Measurements from ENCODE around the gene GTPBP3. TPM values are rescaled to one million over a fixed set of nuclear protein-coding genes. Genes with fewer than 3 reads are reported as not detected.

The GTPBP3 gene
- polyA plus RNA-seq, 3 donors from 2014 or later = 2.8 to 8.8 (median 3.1) TPM

GRCh38 chr19:17335575-17335974 lies 1.8 kb upstream of the GTPBP3 start:
- Mint-ChIP-seq H3K36me3 (peaks cover 0 to 3% (median 0%) of the 10 kb centered on the region in 3 donors), H3K4me3 (peak overlapping the region; percentile 36 to 97 (median 96)), H3K27me3 (ENCODE audit: low read depth in 3 of 3) (peaks cover 0 to 11% (median 11%) of the 10 kb centered on the region in 3 donors), H3K27ac (peak overlapping the region in 3 of 6 donors; percentile 69 to 92 (median 83)), H3K4me1 (peaks cover 32 to 40% of the 10 kb centered on the region in 2 donors), H3K9me3 (no peaks in the 10 kb centered on the region)
- DNase-seq = no peak

- Mint-ChIP-seq H3K36me3 (no peaks in the 10 kb centered on the region), H3K4me3 (peak overlapping the region; percentile 93 to 97 (median 95)), H3K27me3 (ENCODE audit: low read depth in 3 of 3) (peaks cover 0 to 11% (median 10%) of the 10 kb centered on the region in 3 donors), H3K27ac (peak overlapping the region; percentile 78 to 98 (median 94)), H3K9me3 (no peaks in the 10 kb centered on the region), H3K4me1 (peaks cover 32 to 34% of the 10 kb centered on the region in 2 donors)
- DNase-seq = no peak
These were observed 501 bp downstream of the GTPBP3 start for GRCh38 chr19:17337675-17338432.

- no peaks in the 10 kb centered on the region for H3K9me3 Mint-ChIP-seq
- peak overlapping the region; percentile 52 to 97 (median 94) for H3K4me3 Mint-ChIP-seq
- no peak overlapping the region for H3K27ac Mint-ChIP-seq
- DNase-seq = no peak
- no peaks in the 10 kb centered on the region for H3K36me3 Mint-ChIP-seq
- peaks cover 0 to 11% (median 10%) of the 10 kb centered on the region in 3 donors for H3K27me3 Mint-ChIP-seq (ENCODE audit: low read depth in 3 of 3)
- H3K4me1 Mint-ChIP-seq = peaks cover 30 to 31% of the 10 kb centered on the region in 2 donors
These were observed 1.2 kb downstream of the GTPBP3 start for GRCh38 chr19:17338433-17339078.

- no peaks in the 10 kb centered on the region for H3K36me3 Mint-ChIP-seq
- H3K27ac Mint-ChIP-seq = peak overlapping the region in 1 of 6 donors; percentile 79
- peak overlapping the region; percentile 48 to 97 (median 52) for H3K4me3 Mint-ChIP-seq
- H3K4me1 Mint-ChIP-seq = peaks cover 25% of the 10 kb centered on the region in 2 donors
- peaks cover 0 to 7% (median 7%) of the 10 kb centered on the region in 3 donors for H3K27me3 Mint-ChIP-seq (ENCODE audit: low read depth in 3 of 3)
- no peaks in the 10 kb centered on the region for H3K9me3 Mint-ChIP-seq
- no peak for DNase-seq
These were observed 1.9 kb downstream of the GTPBP3 start for GRCh38 chr19:17339088-17339741.

GRCh38 chr19:17340302-17340870 lies 3.0 kb downstream of the GTPBP3 start:
- H3K27ac Mint-ChIP-seq = no peak overlapping the region
- DNase-seq = no peak
- H3K4me3 Mint-ChIP-seq = no peak overlapping the region
- peaks cover 0 to 5% (median 2%) of the 10 kb centered on the region in 3 donors for H3K27me3 Mint-ChIP-seq (ENCODE audit: low read depth in 3 of 3)
- H3K36me3 Mint-ChIP-seq = no peaks in the 10 kb centered on the region
- H3K9me3 Mint-ChIP-seq = no peaks in the 10 kb centered on the region
- H3K4me1 Mint-ChIP-seq = peaks cover 16 to 18% of the 10 kb centered on the region in 2 donors

- Mint-ChIP-seq H3K4me1 (peaks cover 14 to 18% of the 10 kb centered on the region in 2 donors), H3K27me3 (ENCODE audit: low read depth in 3 of 3) (peaks cover 0 to 5% (median 2%) of the 10 kb centered on the region in 3 donors), H3K27ac (no peak overlapping the region), H3K9me3 (no peaks in the 10 kb centered on the region), H3K36me3 (no peaks in the 10 kb centered on the region), H3K4me3 (no peak overlapping the region)
- DNase-seq = no peak
These were observed 3.6 kb downstream of the GTPBP3 start for GRCh38 chr19:17340871-17341357.

- H3K4me3 Mint-ChIP-seq = no peak overlapping the region
- no peaks in the 10 kb centered on the region for H3K36me3 Mint-ChIP-seq
- H3K4me1 Mint-ChIP-seq = peaks cover 18 to 20% of the 10 kb centered on the region in 2 donors
These were observed 4.0 kb downstream of the GTPBP3 start for GRCh38 chr19:17341386-17341785.

GRCh38 chr19:17341845-17342244 lies 4.5 kb downstream of the GTPBP3 start:
- no peaks in the 10 kb centered on the region for H3K9me3 Mint-ChIP-seq
- H3K4me1 Mint-ChIP-seq = peaks cover 15 to 16% of the 10 kb centered on the region in 2 donors
- no peak overlapping the region for H3K27ac Mint-ChIP-seq
- no peak overlapping the region for H3K4me3 Mint-ChIP-seq
- DNase-seq = no peak
- peaks cover 0 to 6% (median 2%) of the 10 kb centered on the region in 3 donors for H3K27me3 Mint-ChIP-seq (ENCODE audit: low read depth in 3 of 3)
- H3K36me3 Mint-ChIP-seq = no peaks in the 10 kb centered on the region

More at GRCh38 chr19:17341386-17341785, 4.0 kb downstream of the GTPBP3 start:
- Mint-ChIP-seq H3K9me3 (no peaks in the 10 kb centered on the region), H3K27me3 (ENCODE audit: low read depth in 3 of 3) (peaks cover 0 to 6% (median 2%) of the 10 kb centered on the region in 3 donors), H3K27ac (no peak overlapping the region)
- DNase-seq = no peak

- Mint-ChIP-seq H3K9me3 (no peaks in the 10 kb centered on the region), H3K27ac (no peak overlapping the region), H3K4me1 (peaks cover 4 to 7% of the 10 kb centered on the region in 2 donors), H3K36me3 (no peaks in the 10 kb centered on the region), H3K4me3 (no peak overlapping the region), H3K27me3 (ENCODE audit: low read depth in 3 of 3) (peaks cover 3 to 13% (median 4%) of the 10 kb centered on the region in 3 donors)
- DNase-seq = peak; percentile 63 to 70 (median 68)
These were observed 8.8 kb downstream of the GTPBP3 start for GRCh38 chr19:17346109-17346671.

GRCh38 chr19:17347361-17347760 lies 10.0 kb downstream of the GTPBP3 start:
- Mint-ChIP-seq H3K4me1 (peaks cover 4 to 7% of the 10 kb centered on the region in 2 donors), H3K36me3 (no peaks in the 10 kb centered on the region), H3K9me3 (no peaks in the 10 kb centered on the region), H3K27me3 (ENCODE audit: low read depth in 3 of 3) (peaks cover 3 to 13% (median 10%) of the 10 kb centered on the region in 3 donors), H3K27ac (no peak overlapping the region), H3K4me3 (no peak overlapping the region)
- DNase-seq = no peak

GRCh38 chr19:17347877-17348276 lies 10.5 kb downstream of the GTPBP3 start:
- Mint-ChIP-seq H3K36me3 (no peaks in the 10 kb centered on the region), H3K27ac (no peak overlapping the region), H3K9me3 (no peaks in the 10 kb centered on the region), H3K4me1 (peaks cover 4 to 7% of the 10 kb centered on the region in 2 donors), H3K4me3 (no peak overlapping the region), H3K27me3 (ENCODE audit: low read depth in 3 of 3) (peaks cover 6 to 13% (median 10%) of the 10 kb centered on the region in 3 donors)
- no peak for DNase-seq

- no peak overlapping the region for H3K27ac Mint-ChIP-seq
- no peaks in the 10 kb centered on the region for H3K9me3 Mint-ChIP-seq
- H3K36me3 Mint-ChIP-seq = no peaks in the 10 kb centered on the region
- H3K27me3 Mint-ChIP-seq (ENCODE audit: low read depth in 3 of 3) = peaks cover 6 to 13% (median 10%) of the 10 kb centered on the region in 3 donors
- peaks cover 4 to 7% of the 10 kb centered on the region in 2 donors for H3K4me1 Mint-ChIP-seq
- DNase-seq = no peak
- H3K4me3 Mint-ChIP-seq = no peak overlapping the region
These were observed 11.3 kb downstream of the GTPBP3 start for GRCh38 chr19:17348700-17349099.

- H3K27me3 Mint-ChIP-seq (ENCODE audit: low read depth in 3 of 3) = peaks cover 6 to 13% (median 8%) of the 10 kb centered on the region in 3 donors
- no peaks in the 10 kb centered on the region for H3K4me1 Mint-ChIP-seq
- H3K4me3 Mint-ChIP-seq = no peak overlapping the region
- no peaks in the 10 kb centered on the region for H3K9me3 Mint-ChIP-seq
- H3K36me3 Mint-ChIP-seq = no peaks in the 10 kb centered on the region
- no peak overlapping the region for H3K27ac Mint-ChIP-seq
- no peak for DNase-seq
These were observed 14.6 kb downstream of the GTPBP3 start for GRCh38 chr19:17351815-17352435.

Measured in immature natural killer cell (primary cell).